IPS DF 4.7 (cell line): ENCODE data around the gene FAM3B.
"Not testable (repeated sequence)": the region's sequence is repeated elsewhere in the genome, so short reads cannot be mapped to it uniquely, and the experiment has no call there.

ENCODE experiments used
- DNase-seq: peaks from one replicate; pipeline ENCODE4 v3.0.0-alpha.2; 2013; ENCODE audit warnings: low spot score; ENCODE audit errors: extremely low read depth

Gene FAM3B

GRCh38 chr21:41349619-41350390 is 33.2 kb downstream of the FAM3B start:
- no peak for DNase-seq

GRCh38 chr21:41350436-41351155 is 34.0 kb downstream of the FAM3B start:
- DNase-seq = no peak

DNA sequence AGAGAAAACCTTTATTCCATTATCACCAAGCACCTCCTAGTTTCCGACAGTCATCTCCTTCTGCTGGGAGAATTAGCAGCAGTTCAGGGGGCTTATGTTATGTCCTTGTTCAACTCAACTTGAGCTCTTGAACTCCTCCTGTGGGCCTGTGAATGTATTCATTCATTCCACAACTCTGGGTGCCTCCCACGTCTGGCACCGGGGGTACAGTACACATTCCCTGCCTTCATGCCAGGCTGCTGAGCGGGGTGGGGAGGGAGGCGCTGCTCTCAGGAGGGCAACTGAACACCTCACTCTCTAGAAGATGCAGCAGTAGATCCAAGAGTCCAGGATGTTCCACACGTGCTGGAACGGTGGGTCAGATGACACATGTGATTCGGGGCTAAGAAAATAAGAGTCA is 40.9 kb downstream of the FAM3B start:
- no peak for DNase-seq

DNA sequence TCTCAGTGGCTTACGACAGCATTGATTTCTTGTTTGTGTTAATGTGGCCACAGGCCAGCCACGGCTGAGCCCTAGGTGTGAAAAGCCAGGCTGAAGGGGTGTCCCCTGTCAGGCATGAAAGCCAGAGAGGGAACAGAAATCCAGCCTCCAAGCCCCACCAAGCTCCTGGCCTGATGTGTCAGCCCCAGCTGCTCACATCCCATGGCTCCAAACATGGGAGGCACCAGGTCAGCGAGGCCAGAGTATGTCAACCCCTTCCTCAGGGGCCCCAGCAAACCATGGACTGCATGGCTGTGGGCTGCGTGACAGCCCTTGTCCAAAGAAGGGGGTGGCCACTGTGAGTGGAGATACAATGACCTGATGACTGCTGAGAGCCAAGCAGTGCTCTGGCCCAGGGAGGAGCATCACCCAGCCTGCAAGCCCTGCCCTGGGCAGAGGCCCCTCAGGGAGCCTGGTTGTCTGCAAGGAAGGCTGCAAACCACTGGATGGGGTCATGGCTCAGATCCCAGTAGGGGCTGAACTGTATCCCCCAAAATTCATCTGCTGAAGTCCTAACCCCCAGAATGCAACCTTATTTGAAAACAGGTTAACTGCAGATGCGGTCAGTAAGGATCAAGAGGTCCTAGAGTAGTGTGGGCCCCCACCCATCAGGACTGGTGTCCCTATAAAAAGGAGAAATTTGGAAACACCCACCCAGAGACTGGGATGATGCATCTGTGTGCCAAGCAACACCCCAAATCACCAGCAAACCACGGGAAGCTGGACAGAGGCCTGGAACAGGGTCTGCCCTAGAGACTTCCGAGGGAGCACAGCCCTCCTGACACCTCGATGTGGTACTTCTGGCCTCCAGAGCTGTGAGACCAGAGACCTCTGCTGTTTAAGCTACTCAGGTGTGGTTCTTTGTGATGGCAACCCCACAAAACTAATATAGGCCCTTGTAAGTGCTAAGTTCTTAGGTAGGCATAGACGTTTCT is 41.9 kb downstream of the FAM3B start:
- no peak for DNase-seq

- no peak for DNase-seq
These were observed 42.7 kb downstream of the FAM3B start for GRCh38 chr21:41359286-41359685.

GRCh38 chr21:41359754-41360071 is 43.1 kb downstream of the FAM3B start:
- not testable (repeated sequence) for DNase-seq

DNA sequence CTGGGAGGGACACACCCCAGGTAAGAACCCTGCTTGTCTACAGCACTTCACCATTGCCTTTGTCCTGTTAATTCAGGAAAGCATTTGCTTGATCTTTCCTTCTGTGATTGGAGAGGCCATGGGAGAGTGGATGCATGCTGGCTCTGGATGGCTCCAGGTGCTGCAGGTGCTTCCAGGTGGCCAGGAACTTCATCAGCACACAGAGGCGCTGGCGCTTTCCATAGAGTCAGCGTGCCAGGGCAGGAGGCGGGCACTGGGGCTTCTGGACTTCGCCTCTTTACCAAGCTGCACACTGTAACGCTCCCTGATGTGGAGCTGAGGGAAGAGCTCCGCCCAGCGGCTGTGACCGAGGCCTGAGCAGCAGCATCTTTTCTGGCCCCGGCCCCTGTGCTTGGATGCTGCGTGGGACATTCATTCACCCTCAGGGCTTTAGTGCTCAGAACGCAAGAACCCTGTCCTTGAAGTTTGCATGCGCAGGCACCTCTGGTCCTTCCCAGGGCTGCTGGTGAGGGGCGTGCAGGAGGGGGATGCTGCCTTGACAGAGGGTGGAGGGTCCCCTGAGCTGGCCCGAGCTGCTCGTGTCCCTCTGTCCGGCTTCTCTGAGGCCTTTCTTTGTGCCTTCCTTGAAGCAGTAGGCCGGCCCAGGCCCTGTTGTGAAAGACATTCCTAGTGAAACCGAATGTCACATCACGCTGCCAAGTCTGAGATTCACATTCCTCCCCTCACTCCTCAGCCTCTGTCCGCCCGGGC is 43.6 kb downstream of the FAM3B start:
- DNase-seq = no peak

DNA sequence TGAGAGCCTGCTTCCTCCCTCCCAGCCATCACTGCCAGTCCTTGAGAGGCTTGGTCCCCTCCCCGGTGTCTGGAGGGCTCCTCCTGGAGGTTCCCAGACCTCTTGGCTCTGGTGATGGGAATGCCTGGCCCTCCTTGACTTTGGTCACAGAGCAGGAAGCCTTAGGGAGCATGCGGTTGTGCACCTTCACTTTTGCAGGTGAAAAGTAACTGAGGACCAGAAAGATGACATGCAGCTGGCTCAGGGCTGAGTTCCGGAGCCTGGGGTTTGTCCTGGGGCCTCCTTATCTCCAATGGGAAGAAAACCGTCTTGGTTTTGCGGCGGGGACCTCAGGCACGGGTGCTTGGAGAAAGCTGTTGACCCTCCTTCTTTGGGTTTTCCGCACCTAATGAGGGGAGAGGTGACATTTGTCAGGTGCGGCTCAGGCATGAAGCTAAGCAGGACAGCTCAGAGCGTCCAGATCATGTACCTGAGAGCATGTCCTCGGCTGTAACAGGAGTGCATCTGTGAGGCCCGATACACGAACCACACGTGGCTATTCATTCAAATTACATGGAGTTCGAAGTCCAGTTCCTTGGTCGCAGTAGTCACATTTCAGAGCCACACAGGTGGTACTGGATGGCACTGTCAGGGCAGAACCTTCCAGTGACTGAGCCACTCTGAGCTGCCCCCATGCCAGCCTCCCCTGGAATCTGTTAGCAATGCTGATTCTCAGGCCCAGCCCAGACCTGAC is 44.6 kb downstream of the FAM3B start:
- DNase-seq = no peak

GRCh38 chr21:41361786-41362604 is 45.4 kb downstream of the FAM3B start, which contains the start of gene MX2:
Gene MX2, plus strand, starts transcription at chr21:41362027. Its CDS starts 14,880 bp downstream, at chr21:41376907.
- DNase-seq = no peak

- DNase-seq = no peak
These were observed 46.2 kb downstream of the FAM3B start for GRCh38 chr21:41362605-41363369.

DNA sequence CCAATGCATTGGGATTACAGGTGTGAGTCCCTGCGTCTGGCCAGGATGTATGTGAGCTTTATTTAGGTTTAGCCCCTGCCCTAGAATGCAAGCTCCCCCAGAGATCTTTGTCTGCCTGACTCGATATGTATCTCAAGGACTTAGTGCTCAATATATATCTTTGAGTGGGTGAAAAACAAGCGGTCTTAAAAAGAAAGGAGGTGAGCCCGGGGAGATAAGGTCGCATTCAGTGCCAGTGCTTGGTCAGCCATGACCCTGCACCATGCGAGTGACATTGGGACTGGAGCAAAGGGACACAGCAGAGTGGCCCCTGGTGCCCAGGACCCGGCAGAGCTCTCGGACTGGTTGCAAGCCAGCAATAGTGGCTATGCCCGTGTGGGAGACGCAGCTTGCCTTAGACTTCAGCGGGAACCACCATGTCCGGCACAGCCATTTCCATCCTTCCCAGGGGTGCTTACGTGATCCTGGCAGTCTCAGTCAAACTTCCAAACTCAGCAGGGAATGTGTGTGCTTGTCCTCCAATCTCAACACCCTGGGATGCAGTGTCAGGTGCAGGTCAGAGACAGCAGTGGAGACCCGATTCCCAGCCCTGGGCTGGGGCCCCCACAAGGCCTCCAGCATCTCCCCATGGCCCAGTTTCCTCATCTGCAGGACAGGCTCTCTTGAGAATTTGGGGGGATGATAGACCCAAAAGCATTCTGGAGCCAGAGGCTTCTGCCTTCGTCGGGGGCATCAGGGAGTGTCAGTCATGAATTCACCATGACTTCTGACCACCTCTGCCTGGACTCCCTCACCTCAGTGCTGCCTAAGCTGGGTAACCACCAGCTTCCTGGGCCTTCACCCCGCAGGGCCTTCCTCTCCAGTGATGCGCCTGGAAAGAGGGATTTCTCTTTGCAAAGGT is 47.0 kb downstream of the FAM3B start:
- DNase-seq = no peak

- no peak for DNase-seq
These were observed 47.7 kb downstream of the FAM3B start for GRCh38 chr21:41364308-41364707.

GRCh38 chr21:41365377-41366107 is 48.9 kb downstream of the FAM3B start:
- no peak for DNase-seq

GRCh38 chr21:41366522-41367151 is 50.0 kb downstream of the FAM3B start:
- no peak for DNase-seq

GRCh38 chr21:41367301-41367944 is 50.8 kb downstream of the FAM3B start:
- DNase-seq = no peak
